HFFc6 (cell line): ENCODE measurements around the gene SLC7A4. TPM values are rescaled to one million over a fixed set of nuclear protein-coding genes. Genes with fewer than 3 reads are reported as not detected.
A peak's percentile ranks its signal among the peaks of the same experiment; 100 is the strongest.

Source experiments
- DNase-seq: peaks from one replicate; pipeline ENCODE4 v3.0.0-alpha.2; 2018
- H3K27ac Mint-ChIP-seq: 2 replicates; pipeline ENCODE4 v1.8.0; 2020; ENCODE audit warnings: mild to moderate bottlenecking, mixed read lengths
- H3K27me3 Mint-ChIP-seq: 2 replicates; pipeline ENCODE4 v1.8.0; 2021; ENCODE audit warnings: mild to moderate bottlenecking, moderate library complexity, mixed read lengths; ENCODE audit not compliant: insufficient read depth
- H3K36me3 Mint-ChIP-seq: 2 replicates; pipeline ENCODE4 v1.8.0; 2021; ENCODE audit warnings: low read depth, mixed read lengths
- H3K4me1 Mint-ChIP-seq: 2 replicates; pipeline ENCODE4 v1.8.0; 2020; ENCODE audit warnings: low read depth, mixed read lengths
- H3K4me3 Mint-ChIP-seq: 2 replicates; pipeline ENCODE4 v1.8.0; 2020; ENCODE audit warnings: mild to moderate bottlenecking, moderate library complexity, mixed read lengths
- H3K9me3 Mint-ChIP-seq: 2 replicates; pipeline ENCODE4 v1.8.0; 2020; ENCODE audit warnings: mild to moderate bottlenecking, mixed read lengths
- CTCF ChIP-seq: fragments of 200-600 bp; sonication (generic); IDR thresholded peaks from 2 replicates; pipeline ENCODE4 v1.5.0; 2021; ENCODE audit warnings: antibody characterized with exemption, mild to moderate bottlenecking
- total RNA-seq, 6 experiments: library from RNA; stranded (reverse); fragmentation: NEBNext Ultra II Directional; extraction: Animal tissue kit (Norgen Biotek cat#: 25700); gene quantifications; 2 replicates in 1 of 6; 3 replicates in 5 of 6; pipeline ENCODE4 v1.2.3, GENCODE V29; 2021

Gene SLC7A4
- total RNA-seq, 6 experiments from 2014 or later: 0.07 TPM; not detected in 5

GRCh38 chr22:21026783-21027692 is 5.3 kb downstream of the SLC7A4 start:
- Mint-ChIP-seq H3K4me3 (no peak overlapping the region), H3K27ac (no peak overlapping the region)

DNA sequence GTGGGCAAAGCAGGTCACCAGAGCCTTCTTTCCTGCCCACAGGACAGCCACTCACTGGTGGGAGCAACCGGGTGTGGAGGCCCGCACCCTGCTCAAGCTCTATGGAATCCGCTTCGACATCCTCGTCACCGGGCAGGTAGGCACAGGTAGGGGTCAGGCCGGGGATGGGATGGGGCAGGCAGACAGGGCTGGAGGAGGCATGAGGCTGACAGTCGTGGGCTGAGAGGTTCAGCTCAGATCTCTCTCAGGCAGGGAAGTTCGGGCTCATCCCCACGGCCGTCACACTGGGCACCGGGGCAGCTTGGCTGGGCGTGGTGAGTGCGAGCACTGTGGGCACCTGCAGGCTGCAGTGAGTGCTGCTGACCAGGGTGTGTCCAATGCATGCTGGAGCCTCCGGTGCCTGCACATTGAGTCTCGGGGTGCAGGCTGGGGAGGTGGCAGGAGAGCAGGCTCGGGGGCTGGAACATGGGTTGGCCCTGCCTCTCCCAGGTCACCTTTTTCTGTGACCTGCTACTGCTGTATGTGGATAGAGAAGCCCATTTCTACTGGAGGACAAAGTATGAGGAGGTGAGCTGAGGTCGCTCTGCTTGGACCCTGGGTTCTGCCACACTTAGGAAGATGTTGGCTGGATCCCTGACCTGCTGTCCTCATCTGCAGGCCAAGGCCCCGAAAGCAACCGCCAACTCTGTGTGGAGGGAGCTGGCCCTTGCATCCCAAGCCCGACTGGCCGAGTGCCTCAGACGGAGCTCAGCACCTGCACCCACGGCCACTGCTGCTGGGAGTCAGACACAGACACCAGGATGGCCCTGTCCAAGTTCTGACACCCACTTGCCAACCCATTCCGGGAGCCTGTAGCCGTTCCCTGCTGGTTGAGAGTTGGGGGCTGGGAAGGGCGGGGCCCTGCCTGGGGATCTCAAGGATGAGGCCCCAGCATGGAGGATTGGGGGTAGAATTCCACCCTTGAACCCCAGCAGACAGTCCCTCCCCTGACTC is 6.3 kb downstream of the SLC7A4 start:
- Mint-ChIP-seq H3K27me3 (peaks cover 5% of the 10 kb centered on the region), H3K4me3 (no peak overlapping the region), H3K27ac (no peak overlapping the region), H3K9me3 (no peaks in the 10 kb centered on the region), H3K4me1 (peaks cover 12% of the 10 kb centered on the region), H3K36me3 (no peaks in the 10 kb centered on the region)
- no peak for DNase-seq
- no peak for TF ChIP-seq CTCF

More at GRCh38 chr22:21026783-21027692, 5.3 kb downstream of the SLC7A4 start:
- DNase-seq: peak; percentile 19
- TF ChIP-seq CTCF: no peak
- Mint-ChIP-seq H3K4me1 (peaks cover 12% of the 10 kb centered on the region), H3K9me3 (no peaks in the 10 kb centered on the region), H3K27me3 (peaks cover 8% of the 10 kb centered on the region), H3K36me3 (no peaks in the 10 kb centered on the region)

- Mint-ChIP-seq H3K27ac (no peak overlapping the region), H3K4me3 (no peak overlapping the region), H3K27me3 (peaks cover 3% of the 10 kb centered on the region)
These were observed 7.1 kb downstream of the SLC7A4 start for GRCh38 chr22:21025266-21025665.

DNA sequence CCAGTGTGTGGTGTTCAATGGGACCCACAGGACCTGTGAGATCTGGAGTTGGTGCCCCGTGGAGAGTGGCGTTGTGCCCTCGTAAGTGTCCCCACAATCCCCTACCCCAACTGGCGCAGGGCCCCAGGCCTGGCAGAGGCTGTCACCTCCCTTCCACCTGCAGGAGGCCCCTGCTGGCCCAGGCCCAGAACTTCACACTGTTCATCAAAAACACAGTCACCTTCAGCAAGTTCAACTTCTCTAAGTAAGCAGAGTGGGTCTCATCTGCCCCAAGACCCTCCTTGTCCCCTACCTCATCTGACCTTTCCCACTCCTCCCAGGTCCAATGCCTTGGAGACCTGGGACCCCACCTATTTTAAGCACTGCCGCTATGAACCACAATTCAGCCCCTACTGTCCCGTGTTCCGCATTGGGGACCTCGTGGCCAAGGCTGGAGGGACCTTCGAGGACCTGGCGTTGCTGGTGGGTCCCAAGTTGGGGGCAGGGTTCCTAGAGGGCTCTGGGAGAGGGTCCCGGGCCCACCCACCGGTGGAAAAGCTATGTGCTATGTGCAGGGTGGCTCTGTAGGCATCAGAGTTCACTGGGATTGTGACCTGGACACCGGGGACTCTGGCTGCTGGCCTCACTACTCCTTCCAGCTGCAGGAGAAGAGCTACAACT is 9.3 kb downstream of the SLC7A4 start:
- peaks cover 7% of the 10 kb centered on the region for H3K27me3 Mint-ChIP-seq
- H3K9me3 Mint-ChIP-seq: no peaks in the 10 kb centered on the region
- H3K36me3 Mint-ChIP-seq: no peaks in the 10 kb centered on the region
- no peak for DNase-seq
- no peak overlapping the region for H3K4me3 Mint-ChIP-seq
- peak; percentile 37; the same call in 1 of the 2 replicates for TF ChIP-seq CTCF
- H3K27ac Mint-ChIP-seq: no peak overlapping the region
- peaks cover 12% of the 10 kb centered on the region for H3K4me1 Mint-ChIP-seq

More at GRCh38 chr22:21025266-21025665, 7.1 kb downstream of the SLC7A4 start:
- no peaks in the 10 kb centered on the region for H3K9me3 Mint-ChIP-seq
- peaks cover 12% of the 10 kb centered on the region for H3K4me1 Mint-ChIP-seq
- TF ChIP-seq CTCF: no peak
- DNase-seq: no peak
- H3K36me3 Mint-ChIP-seq: no peaks in the 10 kb centered on the region

DNA sequence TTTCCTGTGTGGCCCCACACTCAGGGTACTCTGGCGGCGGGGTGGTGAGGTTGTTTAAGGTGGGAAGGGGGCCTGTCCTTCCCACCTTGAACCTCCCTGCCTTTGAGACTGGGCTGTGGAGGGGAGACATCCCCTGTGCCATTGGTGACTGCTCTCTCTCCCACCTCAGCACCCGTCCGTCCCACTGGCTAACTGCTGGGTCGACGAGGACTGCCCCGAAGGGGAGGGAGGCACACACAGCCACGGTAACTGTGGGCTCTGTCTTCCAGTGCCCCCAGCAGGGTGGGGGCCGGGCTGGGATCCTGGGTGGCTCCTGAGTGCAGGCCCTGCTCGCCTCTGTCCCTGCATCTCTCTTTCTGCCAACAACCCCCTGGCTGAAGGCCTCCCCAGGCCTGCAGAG is 9.9 kb downstream of the SLC7A4 start:
- Mint-ChIP-seq H3K36me3 (no peaks in the 10 kb centered on the region), H3K9me3 (no peaks in the 10 kb centered on the region), H3K27ac (no peak overlapping the region), H3K4me3 (no peak overlapping the region), H3K27me3 (peaks cover 7% of the 10 kb centered on the region), H3K4me1 (peaks cover 9% of the 10 kb centered on the region)
- no peak for TF ChIP-seq CTCF
- no peak for DNase-seq
